Ammon's horn (tissue), 1 donor: Measurements from ENCODE around the gene CCSER2.
"Not testable (repeated sequence)": the region's sequence is repeated elsewhere in the genome, so short reads cannot be mapped to it uniquely, and the experiment has no call there.

ENCODE experiments used
- DNase-seq: peaks from one replicate; pipeline ENCODE4 v3.0.0-alpha.2; 2016; ENCODE audit warnings: low spot score

CCSER2 gene

GRCh38 chr10:84397735-84398144 is 69.4 kb downstream of the CCSER2 start:
- no peak for DNase-seq

GRCh38 chr10:84398696-84399095 is 70.3 kb downstream of the CCSER2 start:
- DNase-seq, result no peak

GRCh38 chr10:84401854-84402611 is 73.6 kb downstream of the CCSER2 start:
- DNase-seq, result no peak

- no peak for DNase-seq
Measured at GRCh38 chr10:84404783-84405182, 76.4 kb downstream of the CCSER2 start.

GRCh38 chr10:84405662-84406061 is 77.3 kb downstream of the CCSER2 start:
- DNase-seq, result no peak

GRCh38 chr10:84406561-84406960 is 78.2 kb downstream of the CCSER2 start:
- no peak for DNase-seq

GRCh38 chr10:84407388-84408049 is 79.1 kb downstream of the CCSER2 start:
- no peak for DNase-seq

- DNase-seq, result no peak
Measured at GRCh38 chr10:84412482-84412881, 84.1 kb downstream of the CCSER2 start.

GRCh38 chr10:84414110-84414509 is 85.7 kb downstream of the CCSER2 start:
- DNase-seq, result not testable (repeated sequence)

GRCh38 chr10:84415539-84416244 is 87.3 kb downstream of the CCSER2 start:
- no peak for DNase-seq

- no peak for DNase-seq
Measured at GRCh38 chr10:84416245-84416555, 87.8 kb downstream of the CCSER2 start.

- no peak for DNase-seq
Measured at GRCh38 chr10:84423719-84424118, 95.3 kb downstream of the CCSER2 start.

GRCh38 chr10:84424731-84425167 is 96.4 kb downstream of the CCSER2 start:
- peak; percentile 95 for DNase-seq

GRCh38 chr10:84427903-84428650 is 99.7 kb downstream of the CCSER2 start:
- no peak for DNase-seq

- no peak for DNase-seq
Measured at GRCh38 chr10:84428711-84429110, 100.3 kb downstream of the CCSER2 start.

- peak; percentile 63 for DNase-seq
Measured at GRCh38 chr10:84429926-84430520, 101.6 kb downstream of the CCSER2 start.

GRCh38 chr10:84432891-84433290 is 104.5 kb downstream of the CCSER2 start:
- no peak for DNase-seq

- no peak for DNase-seq
Measured at GRCh38 chr10:84440781-84441180, 112.4 kb downstream of the CCSER2 start.

GRCh38 chr10:84447701-84448400 is 119.5 kb downstream of the CCSER2 start:
- no peak for DNase-seq

GRCh38 chr10:84449351-84449750 is 121.0 kb downstream of the CCSER2 start:
- DNase-seq, result not testable (repeated sequence)

- DNase-seq, result peak; percentile 88
Measured at GRCh38 chr10:84452003-84452402, 123.6 kb downstream of the CCSER2 start.
